Fibroblast of lung (primary cell): ENCODE data around the gene ITPR2. TPM values are rescaled to one million over a fixed set of nuclear protein-coding genes. Genes with fewer than 3 reads are reported as not detected.

Source experiments
- DNase-seq, 2 donors: peaks; one replicate each; pipeline versions ENCODE4 v3.0.0 to v3.0.0-alpha.2; 2010; ENCODE audit warnings: low read depth in 2 of 2
- H2AFZ ChIP-seq: 2 replicates; pipeline ENCODE4 v1.5.1; 2012; ENCODE audit warnings: low read length, control low read depth, inconsistent platforms
- H3K27ac ChIP-seq: 2 replicates; pipeline ENCODE4 v1.5.1; 2011; ENCODE audit warnings: low read length, control low read depth; ENCODE audit not compliant: insufficient read depth
- H3K27me3 ChIP-seq: 2 replicates; pipeline ENCODE4 v1.5.1; 2011; ENCODE audit warnings: mild to moderate bottlenecking, low read length; ENCODE audit not compliant: control insufficient read depth, insufficient read depth
- H3K36me3 ChIP-seq: 2 replicates; pipeline ENCODE4 v1.5.1; 2011; ENCODE audit warnings: low read length; ENCODE audit not compliant: control insufficient read depth, insufficient read depth
- H3K4me1 ChIP-seq: 2 replicates; pipeline ENCODE4 v1.5.1; 2011; ENCODE audit warnings: low read length; ENCODE audit not compliant: control insufficient read depth, insufficient read depth; ENCODE audit errors: extremely low read depth
- H3K4me2 ChIP-seq: 2 replicates; pipeline ENCODE4 v1.5.1; 2011; ENCODE audit warnings: low read length, control low read depth; ENCODE audit not compliant: insufficient read depth; ENCODE audit errors: extremely low read depth
- H3K4me3 ChIP-seq, 4 experiments: fragments of 200-600 bp in 1 of 4; sonication (generic) in 1 of 4; replicated peaks in 1 of 4; 2 replicates each; pipeline ENCODE4 v1.5.1; 2011 to 2016; ENCODE audit warnings: low read length in 4 of 4, low read depth in 3 of 4, mild to moderate bottlenecking in 3 of 4, control low read depth in 2 of 4, inconsistent platforms in 1 of 4, mixed read lengths in 1 of 4; ENCODE audit not compliant: insufficient read depth in 1 of 4; ENCODE audit errors: control extremely low read depth in 1 of 4
- H3K79me2 ChIP-seq: 2 replicates; pipeline ENCODE4 v1.5.1; 2012; ENCODE audit warnings: mild to moderate bottlenecking, low read length, inconsistent platforms; ENCODE audit not compliant: control insufficient read depth, insufficient read depth
- H3K9ac ChIP-seq: 2 replicates; pipeline ENCODE4 v1.5.1; 2011; ENCODE audit warnings: mild to moderate bottlenecking, low read length, control low read depth; ENCODE audit not compliant: insufficient read depth
- H3K9me3 ChIP-seq: 2 replicates; pipeline ENCODE4 v1.5.1; 2012; ENCODE audit warnings: low read depth, low read length; ENCODE audit not compliant: control insufficient read depth, insufficient read depth
- H4K20me1 ChIP-seq: 2 replicates; pipeline ENCODE4 v1.5.1; 2011; ENCODE audit warnings: low read length; ENCODE audit not compliant: control insufficient read depth, insufficient read depth; ENCODE audit errors: extremely low read depth
- CTCF ChIP-seq, 2 donors: IDR thresholded peaks in 1 of 2; conservative IDR thresholded peaks in 1 of 2; 1 replicate in 1 of 2; 2 replicates in 1 of 2; pipeline ENCODE4 v1.5.1; 2011 to 2012; ENCODE audit warnings: low read length in 2 of 2, control low read depth in 1 of 2, inconsistent platforms in 1 of 2, low read depth in 1 of 2, mild to moderate bottlenecking in 1 of 2
- EZH2 ChIP-seq: IDR thresholded peaks from 2 replicates; pipeline ENCODE4 v1.5.1; 2012; ENCODE audit warnings: low read length, control low read depth, mild to moderate bottlenecking; ENCODE audit errors: missing control alignments
- polyA plus RNA-seq, 2 donors: library from polyadenylated mRNA; depleted of rRNA in 1 of 2; stranded (reverse) in 1 of 2; unstranded in 1 of 2; fragments of >200 nt; gene quantifications; 2 replicates each; pipeline ENCODE4 v1.2.1, GENCODE V29; 2011 to 2012; ENCODE audit warnings: missing spikeins in 1 of 2
- total RNA-seq: library from RNA; depleted of rRNA; stranded (reverse); fragments of >200 nt; gene quantifications from 2 replicates; pipeline ENCODE4 v1.2.1, GENCODE V29; 2014

The ITPR2 gene
- total and polyA plus RNA-seq, 2 donors (not counting 1 experiment from before 2014, with no cell fraction given): 5.1 to 24.6 TPM

- Histone ChIP-seq H3K4me3 (no peak overlapping the region), H3K9ac (no peak overlapping the region), H3K4me2 (no peak overlapping the region), H3K36me3 (no peaks in the 10 kb centered on the region), H4K20me1 (no peaks in the 10 kb centered on the region), H3K9me3 (no peaks in the 10 kb centered on the region), H3K4me1 (no peaks in the 10 kb centered on the region), H3K79me2 (no peaks in the 10 kb centered on the region), H3K27ac (no peak overlapping the region), H2AFZ (no peak overlapping the region), H3K27me3 (no peaks in the 10 kb centered on the region)
- DNase-seq: no peak
- TF ChIP-seq CTCF (conservative IDR thresholded peaks at IDR 0.05 in 1 of 2, IDR thresholded peaks at IDR 0.05 in 1 of 2; ENCODE audit: low read depth in 1 of 2, low read length in 2 of 2) (no peak), EZH2 (no peak)
Measured at GRCh38 chr12:26711072-26711471, 121.9 kb downstream of the ITPR2 start.

GRCh38 chr12:26705851-26706250 is 127.1 kb downstream of the ITPR2 start:
- Histone ChIP-seq H3K9me3 (no peaks in the 10 kb centered on the region), H3K4me2 (no peak overlapping the region), H3K36me3 (no peaks in the 10 kb centered on the region), H3K9ac (no peak overlapping the region), H3K4me1 (no peaks in the 10 kb centered on the region), H3K4me3 (no peak overlapping the region), H3K27ac (no peak overlapping the region), H2AFZ (no peak overlapping the region), H3K79me2 (no peaks in the 10 kb centered on the region), H3K27me3 (no peaks in the 10 kb centered on the region), H4K20me1 (no peaks in the 10 kb centered on the region)
- no peak for DNase-seq
- TF ChIP-seq CTCF (conservative IDR thresholded peaks at IDR 0.05 in 1 of 2, IDR thresholded peaks at IDR 0.05 in 1 of 2; ENCODE audit: low read depth in 1 of 2, low read length in 2 of 2) (no peak), EZH2 (no peak)

- Histone ChIP-seq H3K36me3 (no peaks in the 10 kb centered on the region), H3K4me1 (no peaks in the 10 kb centered on the region), H3K4me2 (no peak overlapping the region), H3K4me3 (no peak overlapping the region), H3K9ac (no peak overlapping the region), H4K20me1 (no peaks in the 10 kb centered on the region), H3K27ac (no peak overlapping the region), H3K27me3 (no peaks in the 10 kb centered on the region), H2AFZ (no peak overlapping the region), H3K79me2 (no peaks in the 10 kb centered on the region), H3K9me3 (no peaks in the 10 kb centered on the region)
- peak in 1 of 2 donors; percentile 68 for DNase-seq
- TF ChIP-seq EZH2 (no peak), CTCF (conservative IDR thresholded peaks at IDR 0.05 in 1 of 2, IDR thresholded peaks at IDR 0.05 in 1 of 2; ENCODE audit: low read depth in 1 of 2, low read length in 2 of 2) (no peak)
Measured at GRCh38 chr12:26704684-26705460, 128.1 kb downstream of the ITPR2 start.
